Fibroblast of pulmonary artery (primary cell): ENCODE measurements around the gene SCPEP1.

Source experiments
- DNase-seq: peaks from one replicate; pipeline ENCODE4 v3.0.0-alpha.2; 2010; ENCODE audit warnings: low read depth
- H3K4me3 ChIP-seq: replicated peaks from 2 replicates; pipeline ENCODE4 v1.5.1; 2011; ENCODE audit warnings: low read depth, mild to moderate bottlenecking, control low read depth, low read length, moderate library complexity
- TF ChIP-seq, protein P1 (sequence below): IDR thresholded peaks from 2 replicates; pipeline ENCODE4 v1.5.1; 2011; ENCODE audit warnings: mild to moderate bottlenecking, control low read depth, low read length, inconsistent platforms; ENCODE audit errors: missing control alignments

SCPEP1 gene

DNA sequence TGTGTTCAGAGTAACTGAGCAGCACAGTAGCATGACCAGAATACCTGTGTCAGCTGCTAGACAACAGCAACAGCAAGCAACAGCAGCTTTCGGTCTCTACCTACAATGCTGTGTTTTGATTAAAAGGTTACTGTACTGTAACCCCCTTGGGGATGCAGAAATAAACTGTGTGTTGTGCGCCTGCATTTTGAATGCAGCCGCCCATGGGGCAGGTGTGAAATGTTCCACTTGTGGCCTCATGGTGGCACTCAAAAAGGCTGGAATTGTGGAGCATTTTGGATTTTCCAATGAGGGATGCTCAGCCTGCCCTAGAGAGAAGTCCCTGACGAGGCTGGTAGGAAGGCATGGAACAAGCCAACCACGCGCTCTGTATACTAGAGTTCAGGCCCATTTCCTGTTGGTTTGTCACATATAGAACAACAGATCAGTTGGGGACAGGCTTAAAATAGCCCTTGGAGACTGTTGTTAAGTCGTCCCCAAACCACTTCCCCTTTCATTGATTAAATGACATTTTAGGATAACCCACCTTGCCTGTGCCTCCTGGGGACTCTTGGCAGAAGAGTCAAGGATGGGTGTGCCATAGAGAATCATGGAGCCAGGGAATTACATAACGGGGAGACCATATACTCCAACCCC lies 27.1 kb downstream of the SCPEP1 start:
- no peak for DNase-seq
- H3K4me3 ChIP-seq: no peak overlapping the region
- TF ChIP-seq, protein P1, sequence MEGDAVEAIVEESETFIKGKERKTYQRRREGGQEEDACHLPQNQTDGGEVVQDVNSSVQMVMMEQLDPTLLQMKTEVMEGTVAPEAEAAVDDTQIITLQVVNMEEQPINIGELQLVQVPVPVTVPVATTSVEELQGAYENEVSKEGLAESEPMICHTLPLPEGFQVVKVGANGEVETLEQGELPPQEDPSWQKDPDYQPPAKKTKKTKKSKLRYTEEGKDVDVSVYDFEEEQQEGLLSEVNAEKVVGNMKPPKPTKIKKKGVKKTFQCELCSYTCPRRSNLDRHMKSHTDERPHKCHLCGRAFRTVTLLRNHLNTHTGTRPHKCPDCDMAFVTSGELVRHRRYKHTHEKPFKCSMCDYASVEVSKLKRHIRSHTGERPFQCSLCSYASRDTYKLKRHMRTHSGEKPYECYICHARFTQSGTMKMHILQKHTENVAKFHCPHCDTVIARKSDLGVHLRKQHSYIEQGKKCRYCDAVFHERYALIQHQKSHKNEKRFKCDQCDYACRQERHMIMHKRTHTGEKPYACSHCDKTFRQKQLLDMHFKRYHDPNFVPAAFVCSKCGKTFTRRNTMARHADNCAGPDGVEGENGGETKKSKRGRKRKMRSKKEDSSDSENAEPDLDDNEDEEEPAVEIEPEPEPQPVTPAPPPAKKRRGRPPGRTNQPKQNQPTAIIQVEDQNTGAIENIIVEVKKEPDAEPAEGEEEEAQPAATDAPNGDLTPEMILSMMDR: peak; percentile 7

- H3K4me3 ChIP-seq: no peak overlapping the region
- DNase-seq: no peak
- TF ChIP-seq, protein P1: no peak
These were observed 28.1 kb downstream of the SCPEP1 start for GRCh38 chr17:57006040-57006439.

DNA sequence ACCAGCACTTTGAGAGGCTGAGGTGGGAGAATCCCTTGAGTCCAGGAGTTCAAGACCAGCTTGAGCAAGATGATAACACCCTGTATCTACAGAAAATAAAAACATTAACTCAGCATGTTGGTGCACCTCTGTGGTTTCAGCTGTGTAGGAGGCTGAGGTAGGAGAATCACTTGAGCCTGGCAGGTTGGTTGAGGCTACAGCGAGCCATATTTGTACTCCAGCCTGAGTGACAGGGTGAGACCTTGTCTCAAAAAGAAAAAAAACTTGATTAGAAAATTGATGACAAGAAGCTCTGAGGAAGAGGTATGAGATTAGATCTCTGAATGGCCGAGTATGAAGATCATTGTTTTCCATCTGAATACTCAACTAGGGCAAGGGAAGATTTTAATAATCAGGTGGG lies 31.0 kb downstream of the SCPEP1 start:
- no peak for DNase-seq
- no peak overlapping the region for H3K4me3 ChIP-seq
- TF ChIP-seq, protein P1: no peak

DNA sequence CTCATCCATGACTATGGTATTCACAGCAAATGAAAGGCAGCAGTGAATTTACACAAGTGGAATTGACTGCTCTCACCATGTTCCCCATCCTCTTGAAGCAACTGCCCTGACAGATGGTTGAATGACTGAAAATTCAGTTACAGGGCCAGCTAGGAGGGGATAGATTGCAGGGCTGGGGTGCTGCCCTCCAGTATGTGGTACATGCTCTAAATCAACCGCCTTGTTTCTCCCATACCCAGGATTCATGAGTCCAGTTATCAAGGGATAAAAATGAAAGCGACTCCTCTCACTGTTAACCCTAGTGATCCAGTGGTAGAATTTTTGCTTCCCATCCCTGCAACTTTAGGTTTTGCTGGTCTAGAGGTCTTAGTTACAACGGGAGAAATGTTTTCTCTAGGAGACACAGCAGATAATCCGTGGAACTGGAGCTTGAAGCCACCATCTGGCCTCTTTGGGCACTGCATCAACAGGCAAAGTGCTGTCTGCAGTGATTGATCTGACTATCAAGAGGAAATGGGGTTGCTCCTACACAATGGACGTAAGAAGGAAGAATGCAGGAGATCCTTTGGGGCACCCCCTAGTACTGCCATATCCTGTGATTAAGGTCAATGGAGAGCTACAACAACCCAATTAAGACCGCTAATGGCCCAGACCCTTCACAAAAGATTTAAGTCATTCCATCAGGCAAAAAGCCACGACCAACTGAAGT lies 32.0 kb downstream of the SCPEP1 start:
- TF ChIP-seq, protein P1: peak; percentile 85
- DNase-seq: peak; percentile 53
- H3K4me3 ChIP-seq: no peak overlapping the region

- DNase-seq: no peak
- no peak overlapping the region for H3K4me3 ChIP-seq
- TF ChIP-seq, protein P1: no peak
These were observed 32.6 kb downstream of the SCPEP1 start for GRCh38 chr17:57010487-57010886.

GRCh38 chr17:57011491-57012015 lies 33.6 kb downstream of the SCPEP1 start:
- TF ChIP-seq, protein P1: no peak
- no peak for DNase-seq

More at GRCh38 chr17:57011491-57012015, 33.6 kb downstream of the SCPEP1 start:
- H3K4me3 ChIP-seq: no peak overlapping the region
